GM19328 (cell line): Measurements from ENCODE around the gene FBXL2.
"Not testable (repeated sequence)": the region's sequence is repeated elsewhere in the genome, so short reads cannot be mapped to it uniquely, and the experiment has no call there.

Source experiments
- ATAC-seq: cut with Tn5 transposase; IDR thresholded peaks from one replicate; pipeline ENCODE4 v1.9.1; 2021; ENCODE audit warnings: mild to moderate bottlenecking, moderate library complexity; ENCODE audit not compliant: unreplicated experiment

The FBXL2 gene

DNA sequence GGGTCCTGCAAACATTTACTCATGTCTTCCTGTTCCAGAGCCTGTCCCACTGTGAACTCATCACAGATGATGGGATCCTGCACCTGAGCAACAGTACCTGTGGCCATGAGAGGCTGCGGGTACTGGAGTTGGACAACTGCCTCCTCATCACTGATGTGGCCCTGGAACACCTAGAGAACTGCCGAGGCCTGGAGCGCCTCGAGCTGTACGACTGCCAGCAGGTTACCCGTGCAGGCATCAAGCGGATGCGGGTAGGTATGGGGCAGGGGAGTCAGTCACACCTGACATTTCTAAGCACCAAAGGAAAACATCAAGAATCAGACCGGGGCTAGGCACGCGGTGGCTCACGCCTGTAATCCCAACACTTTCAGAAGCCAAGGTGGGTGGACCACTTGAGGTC is 106.7 kb downstream of the FBXL2 start:
- no peak for ATAC-seq

DNA sequence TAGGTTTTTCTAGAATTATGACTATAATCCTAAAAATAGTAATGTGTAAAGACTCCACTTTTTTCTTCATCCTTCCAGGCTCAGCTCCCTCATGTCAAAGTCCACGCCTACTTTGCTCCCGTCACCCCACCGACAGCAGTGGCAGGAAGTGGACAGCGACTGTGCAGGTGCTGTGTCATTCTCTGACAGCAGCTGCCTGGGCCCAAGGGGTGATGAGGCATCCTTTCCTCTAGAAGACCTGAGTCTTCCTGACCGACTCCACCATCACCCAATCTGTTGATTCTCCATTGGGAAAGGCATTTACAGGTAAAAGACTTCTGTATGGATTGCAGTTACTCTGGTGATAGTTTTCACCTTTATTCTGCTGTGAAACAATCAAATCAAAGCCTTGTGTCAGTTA is 108.2 kb downstream of the FBXL2 start:
- no peak for ATAC-seq

DNA sequence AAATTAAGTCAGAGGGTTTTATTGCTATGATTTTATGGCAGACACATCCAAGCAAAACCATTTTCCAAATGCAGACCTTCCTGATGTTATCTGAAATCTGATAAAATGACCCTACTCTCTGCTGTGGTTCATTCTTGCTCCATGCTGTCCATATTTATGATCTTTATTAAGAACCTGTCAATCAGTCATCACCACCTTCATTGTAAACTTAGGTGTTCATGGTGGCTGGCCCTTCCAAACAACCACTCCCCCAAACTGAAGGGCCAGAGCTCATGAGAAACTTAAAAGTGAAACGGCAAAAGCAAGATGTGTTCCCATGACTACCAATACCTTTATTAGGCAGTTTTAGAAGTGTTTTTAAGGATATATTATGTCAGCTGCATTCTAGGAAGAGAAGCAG is 109.4 kb downstream of the FBXL2 start:
- no peak for ATAC-seq

DNA sequence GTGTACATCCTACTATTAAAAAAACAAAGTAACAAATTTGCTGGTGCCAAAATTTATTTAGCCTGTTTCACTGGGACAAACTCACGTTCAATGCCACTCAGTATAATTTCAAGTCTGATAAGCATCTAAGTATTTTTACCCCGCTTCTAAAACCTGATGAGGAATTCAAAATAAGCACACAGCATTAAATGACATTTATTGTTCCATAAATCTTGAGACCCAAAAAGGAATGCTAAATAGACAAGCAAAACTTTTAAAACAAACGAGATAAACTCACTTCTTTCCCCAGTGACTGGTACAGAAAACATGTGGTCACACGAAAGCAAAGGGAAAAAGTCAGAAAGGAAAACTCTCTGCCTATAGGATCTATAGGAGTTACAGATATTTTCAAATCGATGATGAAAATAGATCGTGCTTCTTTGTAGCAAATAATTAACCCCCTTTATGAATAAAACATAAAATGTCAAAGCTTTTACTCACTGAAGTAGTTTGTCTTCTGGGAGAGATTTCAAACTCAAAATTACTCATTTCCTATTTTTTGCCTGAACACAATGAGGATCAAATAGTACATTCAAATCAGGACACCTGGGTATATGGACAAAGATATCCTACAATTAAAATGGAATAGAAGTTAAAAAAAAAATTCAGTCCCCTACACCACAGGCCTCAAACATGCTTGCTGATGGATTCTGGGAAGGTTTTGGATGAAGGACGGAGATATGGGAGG is 111.3 kb downstream of the FBXL2 start:
- ATAC-seq, result no peak

DNA sequence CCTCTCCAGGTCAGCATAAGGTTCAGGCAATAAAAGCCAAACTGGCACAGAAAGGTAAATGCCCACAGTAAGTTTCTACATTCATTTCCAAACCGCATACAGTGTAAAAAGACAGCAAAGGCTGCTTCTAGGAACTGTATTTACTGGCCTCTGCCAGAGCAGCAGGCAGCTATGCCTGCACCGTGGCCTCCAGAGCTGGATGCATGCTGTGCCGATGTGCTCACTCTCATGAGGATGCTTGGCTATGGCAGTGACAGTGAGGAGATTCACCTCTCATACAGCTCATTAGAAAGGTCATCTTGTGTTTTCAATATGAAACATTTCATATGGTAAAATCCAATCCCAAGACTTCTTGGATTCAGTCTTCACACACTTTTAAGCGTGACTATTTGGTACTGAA is 112.7 kb downstream of the FBXL2 start:
- no peak for ATAC-seq

DNA sequence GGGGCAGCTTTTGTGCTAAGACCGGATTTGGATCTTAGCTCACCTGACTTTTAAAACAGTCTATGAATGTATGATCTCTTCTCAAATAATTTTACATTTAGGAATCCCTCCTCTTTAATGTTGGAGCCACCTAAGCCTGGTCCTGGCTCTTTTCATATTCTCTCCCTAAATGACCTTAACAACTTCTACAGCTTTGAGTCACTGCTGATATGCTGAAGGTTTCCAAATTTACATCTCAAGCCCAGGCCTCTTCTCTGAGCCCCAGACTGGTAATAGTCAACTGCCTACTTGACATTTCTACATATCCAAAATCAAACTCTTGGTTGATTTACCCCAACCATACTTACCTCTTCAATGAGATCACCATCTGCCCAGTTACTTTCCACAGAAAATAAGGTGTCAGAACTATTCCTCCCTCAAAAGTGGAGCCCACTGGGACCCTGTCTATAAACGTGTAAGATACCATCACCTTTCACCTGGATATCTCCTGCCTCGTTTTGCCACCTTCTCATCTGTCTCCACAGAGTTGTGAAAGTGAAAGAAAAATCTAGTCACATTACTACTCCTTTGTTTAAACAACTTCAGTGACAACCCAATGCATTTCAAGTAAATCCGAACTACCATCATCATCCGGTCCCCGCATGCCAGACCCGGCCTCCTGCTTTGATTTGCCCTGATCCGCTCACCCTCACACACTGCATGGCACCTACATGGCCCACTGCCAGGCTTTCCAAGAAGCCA is 114.2 kb downstream of the FBXL2 start:
- no peak for ATAC-seq

DNA sequence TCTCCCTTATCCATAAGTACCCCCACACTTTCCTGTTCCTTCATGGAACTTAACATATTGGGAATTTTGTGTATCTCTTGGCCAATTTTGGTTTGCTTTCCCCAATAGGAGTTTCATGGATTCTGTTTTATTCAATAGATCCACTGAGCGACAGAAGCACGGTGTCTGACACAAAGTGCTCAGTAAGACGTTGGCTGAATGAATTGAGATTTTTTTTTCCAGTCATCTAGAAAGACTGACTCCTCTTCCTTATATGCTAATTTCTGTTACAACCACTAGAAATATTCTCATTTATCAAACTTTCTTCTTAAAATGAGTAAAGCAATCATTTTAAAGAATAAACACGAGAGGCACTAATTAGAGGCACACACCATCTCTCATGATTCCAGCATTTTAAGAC is 114.9 kb downstream of the FBXL2 start:
- ATAC-seq, result no peak

DNA sequence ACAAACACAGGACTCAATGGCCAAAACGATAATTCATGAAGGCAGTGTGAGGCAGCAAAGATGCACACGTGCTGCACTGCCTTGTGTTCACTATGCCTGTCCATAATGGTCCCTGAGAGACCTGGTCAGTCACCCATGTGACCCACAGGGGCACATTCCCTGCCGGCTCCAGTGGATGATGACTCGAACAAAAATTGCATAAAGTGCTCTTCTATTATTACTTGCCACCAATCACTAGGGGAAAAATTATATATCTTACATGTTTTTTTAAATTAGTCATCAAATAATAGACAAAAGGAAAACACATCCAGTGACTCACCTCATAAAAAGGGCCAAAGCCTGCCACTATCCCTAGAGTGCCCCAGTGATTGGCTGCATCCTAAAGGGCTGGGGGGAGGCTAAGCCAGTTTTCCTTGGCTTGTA is 115.5 kb downstream of the FBXL2 start:
- ATAC-seq, result no peak

DNA sequence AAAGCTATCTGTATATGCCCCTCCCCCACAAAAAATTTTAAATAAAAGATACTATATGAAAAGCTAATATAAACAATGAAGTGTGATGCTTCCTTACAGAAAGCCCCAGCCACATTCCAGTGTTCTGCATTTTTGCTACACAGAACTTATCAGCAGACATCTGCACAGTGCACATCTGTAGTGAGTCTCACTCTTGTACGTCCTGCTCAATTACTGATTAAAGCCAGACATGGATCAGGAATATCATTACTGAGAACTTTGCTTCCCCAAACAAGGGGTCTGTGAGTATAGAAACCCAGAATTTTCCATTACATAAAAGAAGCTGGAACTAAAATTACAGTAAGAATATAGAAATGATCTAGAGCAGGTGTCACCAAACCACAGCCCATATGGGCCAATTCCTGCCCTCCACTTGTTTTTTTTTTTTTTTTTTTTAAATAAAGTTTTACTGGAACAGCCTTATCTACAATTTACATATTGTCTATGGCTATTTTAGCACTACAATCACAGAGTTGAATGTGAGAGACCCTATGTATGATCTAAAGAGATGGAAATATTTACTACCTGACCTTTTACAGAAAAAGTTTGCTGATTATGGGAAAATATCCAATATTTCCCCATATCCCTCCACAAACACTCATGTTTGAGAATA is 117.3 kb downstream of the FBXL2 start:
- no peak for ATAC-seq

DNA sequence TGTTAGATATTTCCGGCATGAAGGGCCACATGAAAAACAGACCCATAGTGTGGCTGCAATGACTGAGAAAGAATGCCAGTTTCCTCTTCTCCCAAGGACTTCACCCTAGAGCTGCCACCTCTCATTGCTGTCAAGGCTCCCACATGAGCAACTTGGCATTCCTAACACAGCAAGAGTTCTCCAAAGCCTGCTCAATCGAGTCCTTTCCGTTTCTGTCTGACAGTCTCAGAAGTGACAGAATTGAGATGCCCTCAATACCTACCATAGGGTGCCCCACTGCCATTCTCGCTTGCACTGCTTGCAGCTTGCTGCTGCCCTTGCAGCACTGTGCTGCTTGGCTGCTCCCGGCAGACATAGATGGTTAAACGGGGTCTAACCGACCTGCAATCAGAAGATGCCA is 118.7 kb downstream of the FBXL2 start:
- ATAC-seq, result no peak

DNA sequence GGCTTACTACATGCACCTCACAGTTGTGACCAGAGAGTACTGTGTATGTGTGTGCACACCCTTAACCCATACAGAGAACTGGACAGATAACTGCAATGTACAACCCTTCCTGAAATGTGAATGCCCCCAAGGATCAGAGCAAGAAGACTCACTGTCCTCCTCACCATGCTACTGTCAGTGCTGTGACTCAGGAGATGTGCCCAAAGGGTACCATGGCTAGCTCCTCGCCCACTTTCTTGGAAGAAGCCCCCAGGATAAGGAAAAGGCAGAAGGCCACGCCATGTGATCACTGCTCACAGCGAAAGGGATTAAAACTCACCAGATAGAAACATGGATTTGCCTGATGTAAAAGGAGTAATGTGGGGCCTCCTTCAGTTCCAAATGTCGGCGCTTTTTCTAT is 121.2 kb downstream of the FBXL2 start:
- ATAC-seq, result no peak

DNA sequence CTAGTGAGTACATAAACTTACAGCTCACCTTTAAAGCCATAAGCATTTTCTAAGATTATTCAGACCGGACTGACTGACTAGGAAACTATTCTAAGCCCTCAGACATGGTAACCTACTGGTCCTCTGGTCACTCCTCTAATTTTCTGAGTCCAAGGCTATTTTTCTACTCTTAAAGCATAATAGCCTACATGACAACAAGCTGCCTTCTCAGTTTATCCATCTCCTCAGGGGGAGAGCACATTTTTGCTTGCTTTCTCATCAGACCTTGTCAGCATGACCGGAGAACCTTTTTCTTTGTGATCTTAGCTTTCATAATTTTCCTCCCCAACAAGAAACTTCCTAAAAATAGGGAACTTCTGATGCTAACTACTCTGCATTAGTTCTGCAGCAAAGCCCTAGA is 124.5 kb downstream of the FBXL2 start:
- no peak for ATAC-seq

DNA sequence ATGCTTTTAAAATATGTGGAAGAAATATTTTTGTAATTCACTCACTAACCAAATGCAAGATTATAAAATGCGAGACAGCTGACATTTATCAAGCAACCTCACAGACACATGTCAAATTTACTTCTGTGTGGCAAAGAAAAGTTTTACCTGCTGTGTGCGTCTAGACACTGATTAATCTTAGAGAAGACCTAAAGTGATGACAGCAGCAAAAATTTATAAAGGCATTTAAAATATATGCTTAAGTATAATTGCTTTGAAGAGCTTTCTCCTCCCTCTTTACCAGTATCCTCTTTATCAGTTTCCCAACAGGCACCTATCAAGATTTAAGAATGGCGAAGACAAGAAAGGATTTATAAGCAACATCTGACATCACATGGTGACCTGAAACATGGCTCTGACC is 125.7 kb downstream of the FBXL2 start:
- no peak for ATAC-seq

DNA sequence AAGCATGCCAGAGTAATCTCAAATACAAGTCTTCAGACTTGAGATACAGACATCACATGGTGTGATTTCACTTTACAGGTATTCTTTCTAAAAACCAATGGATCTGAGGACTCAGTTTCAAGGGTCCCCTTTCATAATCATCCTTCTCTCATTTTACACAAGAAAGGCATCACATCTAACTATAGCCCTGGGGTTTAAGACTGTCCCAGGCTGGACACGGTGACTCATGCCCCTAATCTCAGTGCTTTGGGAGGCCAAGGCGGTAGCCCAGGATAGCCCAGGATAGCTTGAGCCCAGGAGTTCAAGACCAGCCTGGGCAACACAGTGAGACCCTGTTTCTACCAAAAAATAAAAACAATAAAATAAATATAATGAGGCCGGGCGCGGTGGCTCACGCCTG is 126.5 kb downstream of the FBXL2 start:
- ATAC-seq, result no peak

DNA sequence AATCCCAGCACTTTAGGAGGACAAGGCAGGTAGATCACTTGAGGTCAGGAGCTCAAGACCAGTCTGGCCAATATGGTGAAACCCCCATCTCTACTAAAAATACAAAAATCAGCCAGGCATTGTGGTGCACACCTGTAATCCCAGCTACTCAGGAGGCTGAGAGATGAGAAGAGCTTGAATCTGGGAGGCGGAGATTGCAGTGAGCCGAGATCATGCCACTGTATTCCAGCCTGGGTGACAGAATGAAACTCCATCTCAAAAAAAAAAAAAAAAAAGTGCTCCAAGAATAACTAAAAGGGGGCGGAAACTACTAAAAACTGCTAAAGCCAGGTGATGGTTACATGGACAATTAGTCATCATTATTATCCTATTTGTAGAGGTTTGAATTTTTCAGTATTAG is 133.6 kb downstream of the FBXL2 start:
- ATAC-seq, result not testable (repeated sequence)

DNA sequence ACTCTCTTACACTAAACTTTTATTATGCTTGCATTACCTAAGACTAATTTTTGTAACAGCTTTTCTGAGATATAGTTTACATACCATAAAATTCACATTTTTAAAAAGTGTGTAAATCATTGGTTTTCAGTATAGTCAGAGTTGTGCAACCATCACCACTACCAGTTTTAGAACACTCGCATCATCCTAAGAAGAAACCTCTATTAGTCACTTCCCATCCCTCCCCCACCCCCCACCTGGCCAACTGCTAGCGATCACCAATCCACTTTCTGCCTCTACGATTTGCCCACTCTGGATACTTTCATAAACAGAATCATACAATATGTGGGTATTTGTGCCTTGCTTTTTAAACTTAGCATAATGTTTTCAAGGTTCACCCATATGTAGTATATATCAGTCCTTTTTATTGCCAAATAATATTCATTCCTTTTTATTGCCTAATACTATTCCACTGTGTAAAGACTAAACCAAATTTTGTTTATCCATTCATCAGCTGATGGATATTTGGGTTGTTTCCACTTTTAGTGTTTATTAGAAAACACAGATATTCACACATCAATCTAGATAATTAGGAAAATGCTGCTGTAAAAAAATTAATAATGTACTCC is 139.9 kb downstream of the FBXL2 start:
- ATAC-seq, result no peak

DNA sequence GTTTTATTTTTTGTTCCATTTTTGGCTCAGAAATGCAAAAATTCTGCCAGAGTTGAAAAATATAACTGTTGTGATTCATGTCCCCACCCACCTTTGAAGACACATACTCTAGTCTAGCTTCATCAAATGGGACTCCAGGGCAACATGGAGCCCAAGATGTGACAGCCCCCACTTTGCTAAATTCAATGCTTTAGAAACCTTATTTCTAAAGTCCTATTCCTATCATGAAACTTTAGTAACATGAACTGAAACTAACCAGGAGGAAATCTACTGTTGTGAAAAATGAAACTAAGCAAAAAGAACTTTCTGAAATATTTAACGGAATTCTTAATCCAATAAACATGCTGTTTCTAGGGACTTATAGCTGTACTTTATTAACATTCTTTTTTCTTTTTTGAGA is 142.7 kb downstream of the FBXL2 start:
- no peak for ATAC-seq

DNA sequence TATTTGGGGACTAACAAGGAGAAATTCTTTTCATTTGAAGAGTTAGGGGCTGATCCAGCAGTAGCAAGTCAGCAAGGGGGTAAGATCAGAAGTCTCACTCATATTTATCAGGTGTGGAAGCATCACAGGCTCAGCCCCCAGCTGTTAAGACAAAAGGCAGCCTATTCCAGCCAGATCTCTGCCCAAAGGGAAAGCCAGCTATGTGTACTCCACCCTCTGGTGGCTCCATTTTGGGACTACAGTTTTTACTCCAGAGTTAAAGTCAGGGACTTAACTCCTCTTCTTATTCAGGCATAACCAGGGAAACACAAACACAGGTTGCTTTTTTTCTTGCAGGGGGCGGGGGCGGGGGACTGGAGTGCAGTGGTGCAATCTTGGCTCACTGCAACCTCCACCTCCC is 143.7 kb downstream of the FBXL2 start:
- no peak for ATAC-seq

DNA sequence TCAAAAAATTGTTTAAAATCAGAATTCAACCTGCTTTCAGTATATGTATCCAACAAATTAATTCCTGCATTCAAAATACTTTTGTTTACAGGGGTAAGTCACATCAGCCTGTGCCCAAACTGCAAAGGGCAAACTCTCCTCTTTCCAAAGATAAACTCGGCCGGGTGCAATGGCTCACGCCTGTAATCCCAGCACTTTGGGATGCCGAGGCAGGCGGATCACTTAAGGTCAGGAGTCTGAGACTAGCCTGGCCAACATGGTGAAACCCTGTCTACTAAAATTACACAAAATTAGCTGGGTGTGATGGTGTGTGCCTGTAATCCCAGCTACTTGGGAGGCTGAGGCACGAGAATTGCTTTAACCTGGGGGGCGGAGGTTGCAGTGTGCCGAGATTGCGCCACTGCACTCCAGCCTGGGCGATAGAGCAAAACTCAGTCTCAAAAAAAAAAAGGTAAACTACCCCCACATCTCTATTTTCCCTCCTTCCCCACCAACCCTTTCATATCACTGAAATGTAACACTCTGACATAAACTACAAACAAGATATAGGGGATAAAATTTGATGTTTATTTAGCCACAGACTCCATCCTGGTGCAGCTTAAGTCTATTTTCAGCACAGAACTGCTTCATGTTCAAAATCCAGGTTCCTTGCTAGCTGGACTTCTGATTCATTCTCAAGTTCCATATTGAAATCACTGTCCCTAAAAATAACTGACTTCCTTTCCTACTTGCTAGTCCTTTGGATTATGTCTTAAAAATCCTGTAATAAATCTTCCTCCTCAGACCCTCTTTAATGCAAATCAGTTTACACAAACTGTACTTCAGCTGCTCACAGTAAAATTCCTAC is 147.6 kb downstream of the FBXL2 start:
- no peak for ATAC-seq

DNA sequence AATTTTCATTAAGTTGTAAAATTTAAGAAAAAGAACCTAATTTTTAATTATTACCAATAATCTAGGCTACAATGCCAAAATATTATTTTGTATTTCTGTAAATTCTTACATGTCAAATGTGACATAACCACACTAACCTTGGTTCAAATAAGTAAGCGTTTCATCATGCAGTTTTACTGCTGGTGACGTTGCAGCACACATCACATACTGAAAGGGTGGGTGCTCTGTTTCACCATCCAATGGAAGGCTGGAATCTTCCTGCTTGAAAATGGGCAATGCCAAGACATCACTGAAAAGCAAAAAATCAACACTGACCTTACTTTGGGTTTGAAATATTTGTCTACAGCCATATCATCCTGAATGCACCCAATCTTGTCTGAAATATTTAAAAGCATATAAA is 148.2 kb downstream of the FBXL2 start:
- no peak for ATAC-seq

DNA sequence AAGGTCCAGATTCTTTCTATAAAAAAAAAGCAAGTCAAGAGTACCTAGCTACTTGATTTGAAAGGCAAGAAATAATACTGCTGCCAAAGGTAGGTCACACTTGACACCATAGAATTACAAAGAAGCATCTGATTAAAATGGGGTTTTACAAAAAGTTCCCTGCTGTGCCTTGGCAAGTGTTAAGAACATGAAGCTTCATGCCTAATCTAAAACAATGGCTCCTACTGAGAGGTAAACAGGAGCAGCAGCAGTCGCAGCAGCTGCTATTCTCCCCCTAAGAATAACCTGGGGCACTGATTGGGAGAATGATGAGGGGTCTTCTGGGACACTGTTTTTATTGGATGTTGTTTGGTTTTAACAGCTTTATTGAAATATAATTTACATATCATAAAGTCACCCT is 148.8 kb downstream of the FBXL2 start:
- no peak for ATAC-seq
